CD4-positive, alpha-beta T cell (primary cell): ENCODE data around the gene ZNF366. TPM values are rescaled to one million over a fixed set of nuclear protein-coding genes. Genes with fewer than 3 reads are reported as not detected.

Experiments used
- ATAC-seq: fragments of 200-7000 bp; cut with Tn5 transposase; one replicate; pipeline ENCODE4 v1.10.0; 2022; ENCODE audit warnings: mild to moderate bottlenecking; ENCODE audit not compliant: poor library complexity
- CTCF ChIA-PET: fragments of 350-600 bp; sonication (Branson Sonifier 250); formaldehyde crosslinking; loops from one replicate; lab custom pipeline; 2021; ENCODE audit warnings: antibody characterized with exemption, inconsistent platforms; lab: Charles Lee
- POLR2A ChIA-PET: fragments of 350-600 bp; sonication (Branson Sonifier 250); formaldehyde crosslinking; loops from one replicate; lab custom pipeline; 2021; ENCODE audit warnings: antibody characterized with exemption, inconsistent platforms; lab: Charles Lee
- DNase-seq, 14 experiments: peaks; one replicate each; pipeline ENCODE4 v3.0.0-alpha.2; 2013 to 2020; ENCODE audit warnings: mixed read lengths in 2 of 14
- H3K27ac ChIP-seq, 2 donors: one replicate each; pipeline versions ENCODE4 v1.5.1 to v1.7.0; 2013; ENCODE audit warnings: low read length in 2 of 2, low read depth in 1 of 2, mild to moderate bottlenecking in 1 of 2
- H3K27me3 ChIP-seq, 2 experiments: 1 replicate in 1 of 2; 2 replicates in 1 of 2; pipeline versions ENCODE4 v1.6.1 to v1.7.0; 2013; ENCODE audit warnings: low read length in 2 of 2, control low read depth in 1 of 2, mild to moderate bottlenecking in 1 of 2, moderate library complexity in 1 of 2; ENCODE audit not compliant: insufficient read depth in 2 of 2, control insufficient read depth in 1 of 2
- H3K36me3 ChIP-seq: one replicate; pipeline ENCODE4 v1.6.1; 2013; ENCODE audit warnings: low read length, control low read depth; ENCODE audit not compliant: insufficient read depth
- H3K4me1 ChIP-seq: one replicate; pipeline ENCODE4 v1.6.1; 2013; ENCODE audit warnings: low read length, control low read depth; ENCODE audit not compliant: insufficient read depth
- H3K4me3 ChIP-seq: one replicate; pipeline ENCODE4 v1.5.1; 2013; ENCODE audit warnings: mild to moderate bottlenecking, low read length, moderate library complexity
- H3K9me3 ChIP-seq, 2 experiments: 1 replicate in 1 of 2; 2 replicates in 1 of 2; pipeline versions ENCODE4 v1.6.1 to v1.7.0; 2013; ENCODE audit warnings: low read length in 2 of 2, mild to moderate bottlenecking in 2 of 2, control low read depth in 1 of 2, moderate library complexity in 1 of 2; ENCODE audit not compliant: control insufficient read depth in 1 of 2, insufficient read depth in 1 of 2
- H3K27ac Mint-ChIP-seq: one replicate; pipeline ENCODE4 v1.8.0; 2020; ENCODE audit warnings: mixed read lengths
- H3K27me3 Mint-ChIP-seq: one replicate; pipeline ENCODE4 v1.8.0; 2021; ENCODE audit warnings: mixed read lengths
- H3K36me3 Mint-ChIP-seq: one replicate; pipeline ENCODE4 v1.8.0; 2021; ENCODE audit warnings: low read depth, mixed read lengths
- H3K4me1 Mint-ChIP-seq: one replicate; pipeline ENCODE4 v1.8.0; 2021; ENCODE audit warnings: low read depth, mixed read lengths
- H3K4me3 Mint-ChIP-seq: one replicate; pipeline ENCODE4 v1.8.0; 2020; ENCODE audit warnings: mild to moderate bottlenecking, mixed read lengths
- H3K9me3 Mint-ChIP-seq: one replicate; pipeline ENCODE4 v1.8.0; 2020; ENCODE audit warnings: mixed read lengths
- intact Hi-C, 2 experiments: fragments of 100-400 bp; cut with DNase I in 1 of 2; cut with micrococcal nuclease in 1 of 2; formaldehyde crosslinking; loops; one replicate each; pipeline versions ENCODE4 v1.15.1 to v1.9.0; 2023 to 2025; cut with DNase I, micrococcal nuclease
- total RNA-seq, 174 experiments: library from RNA in 2 of 174; stranded (reverse) in 2 of 174; gene quantifications; one replicate each; pipeline ENCODE4 v1.2.3 and lab custom pipeline; 2021 to 2026
- TF ChIP-seq, protein P1 (sequence below): fragments of 200-600 bp; IDR thresholded peaks from one replicate; pipeline ENCODE4 v1.8.0; 2022; ENCODE audit warnings: antibody characterized with exemption, mild to moderate bottlenecking

The ZNF366 gene
- total RNA-seq, 2 experiments from 2014 or later = 0.06 to 0.14 TPM

DNA sequence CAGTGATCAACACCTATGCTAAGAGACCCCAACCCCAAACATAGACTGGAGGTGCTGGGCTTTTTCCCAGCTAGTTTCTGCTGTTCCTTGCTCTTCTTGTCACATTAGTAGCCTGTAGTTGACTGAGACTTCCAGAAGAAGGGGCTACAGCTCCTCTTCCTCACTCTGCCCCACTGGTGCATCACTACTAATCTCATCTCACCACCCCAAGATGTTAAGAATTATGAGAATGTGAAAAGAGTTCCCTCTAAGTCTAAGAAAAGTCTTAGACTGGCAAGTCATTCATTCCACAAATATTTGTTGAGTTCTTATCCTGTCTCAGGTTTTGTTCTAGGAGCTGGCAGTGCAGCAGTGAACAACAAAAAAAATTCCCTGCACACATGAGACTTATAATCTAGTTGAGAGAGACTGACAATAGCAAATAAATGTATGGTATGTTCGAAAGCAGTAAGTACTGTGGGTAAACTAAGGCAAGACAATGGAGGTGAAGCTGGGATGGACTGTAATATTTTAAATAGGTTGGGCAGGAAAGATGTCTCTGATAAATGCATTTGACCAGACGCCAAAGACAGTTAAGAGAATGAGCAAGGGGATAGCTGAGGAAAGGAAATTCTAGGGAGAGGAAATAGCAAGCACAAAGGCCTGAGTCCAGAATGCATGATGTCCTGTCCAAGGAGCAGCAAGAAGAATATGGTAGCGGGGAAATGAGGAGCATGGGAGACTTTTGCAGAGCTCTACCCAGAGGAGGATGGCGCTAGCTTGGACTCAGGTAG, 94.7 kb downstream of the ZNF366 start:
- ChIA-PET POLR2A (no interaction called here), CTCF (no interaction called here)
- Mint-ChIP-seq H3K4me3 (no peak overlapping the region), H3K27ac (no peak overlapping the region), H3K9me3 (no peaks in the 10 kb centered on the region), H3K36me3 (no peaks in the 10 kb centered on the region), H3K4me1 (no peaks in the 10 kb centered on the region), H3K27me3 (no peaks in the 10 kb centered on the region)
- DNase-seq = no peak
- TF ChIP-seq, protein P1, sequence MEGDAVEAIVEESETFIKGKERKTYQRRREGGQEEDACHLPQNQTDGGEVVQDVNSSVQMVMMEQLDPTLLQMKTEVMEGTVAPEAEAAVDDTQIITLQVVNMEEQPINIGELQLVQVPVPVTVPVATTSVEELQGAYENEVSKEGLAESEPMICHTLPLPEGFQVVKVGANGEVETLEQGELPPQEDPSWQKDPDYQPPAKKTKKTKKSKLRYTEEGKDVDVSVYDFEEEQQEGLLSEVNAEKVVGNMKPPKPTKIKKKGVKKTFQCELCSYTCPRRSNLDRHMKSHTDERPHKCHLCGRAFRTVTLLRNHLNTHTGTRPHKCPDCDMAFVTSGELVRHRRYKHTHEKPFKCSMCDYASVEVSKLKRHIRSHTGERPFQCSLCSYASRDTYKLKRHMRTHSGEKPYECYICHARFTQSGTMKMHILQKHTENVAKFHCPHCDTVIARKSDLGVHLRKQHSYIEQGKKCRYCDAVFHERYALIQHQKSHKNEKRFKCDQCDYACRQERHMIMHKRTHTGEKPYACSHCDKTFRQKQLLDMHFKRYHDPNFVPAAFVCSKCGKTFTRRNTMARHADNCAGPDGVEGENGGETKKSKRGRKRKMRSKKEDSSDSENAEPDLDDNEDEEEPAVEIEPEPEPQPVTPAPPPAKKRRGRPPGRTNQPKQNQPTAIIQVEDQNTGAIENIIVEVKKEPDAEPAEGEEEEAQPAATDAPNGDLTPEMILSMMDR = no peak
- ATAC-seq = no peak
- no peaks in the 10 kb centered on the region for H3K27me3 ChIP-seq
- H3K4me1 ChIP-seq = no peaks in the 10 kb centered on the region
- no peaks in the 10 kb centered on the region for H3K36me3 ChIP-seq
- peaks cover 0 to 4% of the 10 kb centered on the region in 2 experiments for H3K9me3 ChIP-seq
- intact Hi-C loops = no loop called here
- no peak overlapping the region for H3K27ac ChIP-seq
- no peak overlapping the region for H3K4me3 ChIP-seq

DNA sequence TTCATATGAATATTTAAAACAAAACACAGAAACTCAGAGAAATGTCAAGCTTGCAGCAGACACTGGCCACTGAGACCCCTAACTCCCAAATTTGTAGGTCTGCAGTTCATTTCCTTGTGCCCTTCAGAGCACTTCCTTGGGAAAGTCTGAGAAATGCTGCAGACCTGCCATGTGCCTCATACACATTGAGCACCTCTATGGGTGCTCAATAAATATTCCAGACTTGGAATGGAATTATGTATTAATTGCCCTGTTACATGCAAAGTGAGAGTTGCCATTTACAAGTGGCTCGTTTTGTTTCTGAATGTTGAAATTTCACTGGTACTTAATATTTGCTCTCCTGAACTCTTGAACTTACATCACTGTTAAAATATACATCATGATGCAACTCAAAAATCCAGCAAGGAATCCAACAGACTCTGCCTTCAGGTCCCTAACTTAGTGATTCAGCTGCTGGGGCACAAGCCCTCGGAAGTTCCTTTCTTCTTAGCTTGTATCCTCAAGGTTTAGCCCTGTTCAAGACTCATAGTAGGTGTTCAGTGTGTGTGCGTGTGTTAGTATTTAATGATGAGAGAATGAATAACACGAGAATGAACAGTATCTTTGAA, 96.4 kb downstream of the ZNF366 start:
- no peak overlapping the region for H3K4me3 ChIP-seq
- Mint-ChIP-seq H3K4me1 (no peaks in the 10 kb centered on the region), H3K9me3 (no peaks in the 10 kb centered on the region), H3K36me3 (no peaks in the 10 kb centered on the region), H3K27ac (no peak overlapping the region), H3K27me3 (no peaks in the 10 kb centered on the region), H3K4me3 (no peak overlapping the region)
- intact Hi-C loops = no loop called here
- H3K4me1 ChIP-seq = no peaks in the 10 kb centered on the region
- H3K27me3 ChIP-seq = no peaks in the 10 kb centered on the region
- no peak for ATAC-seq
- H3K36me3 ChIP-seq = no peaks in the 10 kb centered on the region
- no peaks in the 10 kb centered on the region for H3K9me3 ChIP-seq
- no peak overlapping the region for H3K27ac ChIP-seq
- no peak for DNase-seq
- TF ChIP-seq, protein P1 = no peak
- ChIA-PET CTCF (no interaction called here), POLR2A (no interaction called here)

DNA sequence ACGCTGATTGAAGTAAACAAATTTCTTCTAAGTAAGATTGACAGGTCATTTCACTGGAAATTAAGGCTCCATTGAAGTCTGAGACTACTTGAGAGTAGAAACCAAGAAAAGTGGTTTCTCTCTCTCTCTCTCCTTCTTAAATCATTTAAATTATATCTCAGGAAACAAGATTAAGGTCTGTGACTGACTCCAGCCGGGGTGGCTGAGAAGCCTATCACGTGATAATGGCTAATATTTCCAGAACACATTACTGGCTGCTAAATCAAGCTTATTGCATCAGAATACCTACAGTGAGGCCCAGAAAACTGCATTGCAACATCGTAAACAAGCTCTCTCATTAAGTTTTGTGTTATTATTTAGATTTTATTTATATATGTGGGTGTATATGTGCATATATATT, 98.6 kb downstream of the ZNF366 start:
- Histone ChIP-seq H3K4me1 (no peaks in the 10 kb centered on the region), H3K27ac (no peak overlapping the region), H3K4me3 (no peak overlapping the region), H3K36me3 (no peaks in the 10 kb centered on the region), H3K27me3 (no peaks in the 10 kb centered on the region), H3K9me3 (no peaks in the 10 kb centered on the region)
- no peaks in the 10 kb centered on the region for H3K36me3 Mint-ChIP-seq
- no peak overlapping the region for H3K27ac Mint-ChIP-seq
- ChIA-PET CTCF (no interaction called here), POLR2A (no interaction called here)
- ATAC-seq (no peak), DNase-seq (no peak)
- H3K4me3 Mint-ChIP-seq = no peak overlapping the region
- H3K27me3 Mint-ChIP-seq = peaks cover 10% of the 10 kb centered on the region
- H3K9me3 Mint-ChIP-seq = no peaks in the 10 kb centered on the region
- intact Hi-C loops = no loop called here
- no peaks in the 10 kb centered on the region for H3K4me1 Mint-ChIP-seq
- TF ChIP-seq, protein P1 = no peak
